NOMO-1 treated with DMSO at 0.1 percent for 48 hours (cell line): ENCODE data around the gene ARHGAP31.

Experiments
- DNase-seq: peaks from one replicate; lab custom pipeline; 2025; ENCODE audit not compliant: unreplicated experiment; lab: John Stamatoyannopoulos, UW

ARHGAP31 gene

GRCh38 chr3:119433613-119434325, 139.6 kb downstream of the ARHGAP31 start:
- no peak for DNase-seq

- DNase-seq: no peak
Observed at GRCh38 chr3:119434703-119435102, 140.5 kb downstream of the ARHGAP31 start.

- DNase-seq: no peak
Observed at GRCh38 chr3:119436977-119437376, 142.8 kb downstream of the ARHGAP31 start.

- DNase-seq: no peak
Observed at GRCh38 chr3:119437691-119438258, 143.6 kb downstream of the ARHGAP31 start.

GRCh38 chr3:119443179-119443578, 149.0 kb downstream of the ARHGAP31 start:
- DNase-seq: no peak

GRCh38 chr3:119444590-119444989, 150.4 kb downstream of the ARHGAP31 start:
- DNase-seq: no peak

- no peak for DNase-seq
Observed at GRCh38 chr3:119453822-119454221, 159.6 kb downstream of the ARHGAP31 start.

GRCh38 chr3:119456469-119456868, 162.3 kb downstream of the ARHGAP31 start:
- no peak for DNase-seq

- peak; percentile 88 for DNase-seq
Observed at GRCh38 chr3:119457246-119457645, 163.1 kb downstream of the ARHGAP31 start.

- DNase-seq: peak; percentile 96
Observed at GRCh38 chr3:119463171-119464169, 169.3 kb downstream of the ARHGAP31 start, which contains the start of gene TMEM39A. Gene TMEM39A (minus strand): TSS chr3:119463615. CDS start chr3:119462074, 1,541 bp downstream.

GRCh38 chr3:119468041-119468440, 173.9 kb downstream of the ARHGAP31 start:
- peak; percentile 60 for DNase-seq

GRCh38 chr3:119469418-119470189, 175.4 kb downstream of the ARHGAP31 start:
- no peak for DNase-seq
